H1 (cell line): ENCODE data around the gene GNG13. TPM values are rescaled to one million over a fixed set of nuclear protein-coding genes. Genes with fewer than 3 reads are reported as not detected.
A peak's percentile ranks its signal among the peaks of the same experiment; 100 is the strongest.

Experiments
- CTCF ChIA-PET: fragments of 300-600 bp; sonication (Branson Sonifier 250); formaldehyde crosslinking; loops from one replicate; lab custom pipeline; 2021; ENCODE audit not compliant: partially characterized antibody; lab: Charles Lee
- POLR2A ChIA-PET: fragments of 300-600 bp; sonication (Branson Sonifier 250); formaldehyde crosslinking; loops from one replicate; lab custom pipeline; 2021; ENCODE audit warnings: inconsistent platforms; ENCODE audit not compliant: partially characterized antibody; lab: Charles Lee
- DNase-seq, 2 experiments: peaks; one replicate each; pipeline versions ENCODE4 v3.0.0 to v3.0.0-alpha.2; 2010 to 2022; ENCODE audit warnings: low spot score in 2 of 2, low read depth in 1 of 2, mixed read lengths in 1 of 2
- FAIRE-seq: peaks from 2 replicates; lab custom pipeline; 2011; peaks lifted over from hg19 to GRCh38; lab: Jason Lieb, UNC
- H2AFZ ChIP-seq: 2 replicates; pipeline ENCODE4 v1.8.1; 2012; ENCODE audit warnings: low read length, inconsistent platforms
- H2AK5ac ChIP-seq: 2 replicates; pipeline ENCODE4 v1.6.1; 2013; ENCODE audit warnings: low read depth, low read length
- H2BK120ac ChIP-seq: replicated peaks from 2 replicates; pipeline ENCODE3; 2013; ENCODE audit warnings: low read depth, low read length, inconsistent platforms
- H2BK12ac ChIP-seq: 2 replicates; pipeline ENCODE4 v1.6.1; 2013; ENCODE audit warnings: low read depth, low read length
- H2BK15ac ChIP-seq: 2 replicates; pipeline ENCODE4 v1.6.1; 2013; ENCODE audit warnings: low read length
- H2BK20ac ChIP-seq: 2 replicates; pipeline ENCODE4 v1.6.1; 2013; ENCODE audit warnings: low read length
- H2BK5ac ChIP-seq: 2 replicates; pipeline ENCODE4 v1.6.1; 2013; ENCODE audit warnings: low read depth, low read length
- H3K14ac ChIP-seq: 2 replicates; pipeline ENCODE4 v1.6.1; 2013; ENCODE audit warnings: inconsistent platforms; ENCODE audit not compliant: insufficient read length
- H3K18ac ChIP-seq: 2 replicates; pipeline ENCODE4 v1.6.1; 2013; ENCODE audit warnings: low read length; ENCODE audit errors: extremely low read depth
- H3K23ac ChIP-seq: 2 replicates; pipeline ENCODE4 v1.6.1; 2013; ENCODE audit warnings: inconsistent platforms; ENCODE audit not compliant: insufficient read length
- H3K23me2 ChIP-seq: 2 replicates; pipeline ENCODE4 v1.6.1; 2013; ENCODE audit warnings: low read depth, low read length
- H3K27ac ChIP-seq: 2 replicates; pipeline ENCODE4 v1.6.1; 2011; ENCODE audit warnings: low read depth, low read length, inconsistent platforms
- H3K27me3 ChIP-seq, 4 experiments: replicated peaks in 1 of 4; 1 replicate in 1 of 4; 2 replicates in 3 of 4; pipeline versions ENCODE4 v1.6.1 to v1.8.1; 2011 to 2013; ENCODE audit warnings: low read length in 3 of 4, mild to moderate bottlenecking in 3 of 4, inconsistent platforms in 2 of 4, mixed read lengths in 2 of 4, moderate library complexity in 1 of 4; ENCODE audit not compliant: control insufficient read depth in 3 of 4, insufficient read depth in 3 of 4; ENCODE audit errors: extremely low read depth in 1 of 4
- H3K36me3 ChIP-seq, 4 experiments: 2 replicates each; pipeline versions ENCODE4 v1.6.1 to v1.8.1; 2011 to 2013; ENCODE audit warnings: mild to moderate bottlenecking in 4 of 4, low read length in 3 of 4, moderate library complexity in 2 of 4, control low read depth in 1 of 4, inconsistent platforms in 1 of 4; ENCODE audit not compliant: insufficient read depth in 4 of 4, control insufficient read depth in 2 of 4
- H3K4ac ChIP-seq: replicated peaks from 2 replicates; pipeline ENCODE3; 2013; ENCODE audit warnings: low read length, low read depth, mixed read lengths, inconsistent platforms; ENCODE audit not compliant: insufficient read length
- H3K4me1 ChIP-seq, 4 experiments: replicated peaks in 1 of 4; 1 replicate in 1 of 4; 2 replicates in 3 of 4; pipeline versions ENCODE4 v1.6.1 to v1.8.1; 2011 to 2013; ENCODE audit warnings: low read length in 3 of 4, inconsistent platforms in 2 of 4, mixed read lengths in 1 of 4; ENCODE audit not compliant: insufficient read depth in 4 of 4, control insufficient read depth in 3 of 4
- H3K4me2 ChIP-seq, 2 experiments: 2 replicates each; pipeline versions ENCODE4 v1.6.1 to v1.8.1; 2011 to 2013; ENCODE audit warnings: low read depth in 2 of 2, low read length in 2 of 2, control low read depth in 1 of 2, inconsistent platforms in 1 of 2, mild to moderate bottlenecking in 1 of 2; ENCODE audit not compliant: insufficient read depth in 1 of 2
- H3K4me3 ChIP-seq, 4 experiments: fragments of 200-600, 300-600 bp in 1 of 4; sonication (generic), shearing (Covaris generic), sonication (Bioruptor Twin) in 1 of 4; 2 replicates each; pipeline versions ENCODE4 v1.5.1 to v1.8.1; 2011 to 2016; ENCODE audit warnings: low read length in 4 of 4, low read depth in 3 of 4, control low read depth in 2 of 4, inconsistent platforms in 2 of 4, mild to moderate bottlenecking in 2 of 4, mixed read lengths in 1 of 4, moderate library complexity in 1 of 4; ENCODE audit not compliant: insufficient read depth in 2 of 4; ENCODE audit errors: extremely low read depth in 1 of 4
- H3K56ac ChIP-seq: replicated peaks from 2 replicates; pipeline ENCODE3; 2013; ENCODE audit warnings: low read depth, mild to moderate bottlenecking, mixed read lengths, low read length, inconsistent platforms; ENCODE audit not compliant: insufficient read length
- H3K79me1 ChIP-seq: 2 replicates; pipeline ENCODE4 v1.6.1; 2013; ENCODE audit warnings: low read depth, low read length, control low read depth
- H3K79me2 ChIP-seq, 2 experiments: 2 replicates each; pipeline versions ENCODE4 v1.6.1 to v1.8.1; 2012 to 2013; ENCODE audit warnings: low read length in 2 of 2, mild to moderate bottlenecking in 2 of 2, inconsistent platforms in 1 of 2; ENCODE audit not compliant: insufficient read depth in 2 of 2, control insufficient read depth in 1 of 2
- H3K9ac ChIP-seq, 4 experiments: replicated peaks in 1 of 4; 1 replicate in 1 of 4; 2 replicates in 3 of 4; pipeline versions ENCODE4 v1.6.1 to v1.8.1; 2011 to 2013; ENCODE audit warnings: low read depth in 3 of 4, low read length in 3 of 4, control low read depth in 2 of 4, mild to moderate bottlenecking in 2 of 4, moderate library complexity in 2 of 4, inconsistent platforms in 1 of 4; ENCODE audit errors: extremely low read depth in 1 of 4
- H3K9me3 ChIP-seq, 2 experiments: 2 replicates each; pipeline versions ENCODE4 v1.6.1 to v1.8.1; 2012 to 2013; ENCODE audit warnings: mild to moderate bottlenecking in 2 of 2, moderate library complexity in 2 of 2, control low read depth in 1 of 2, inconsistent platforms in 1 of 2, low read depth in 1 of 2, low read length in 1 of 2, mixed read lengths in 1 of 2; ENCODE audit not compliant: insufficient read depth in 2 of 2
- H4K20me1 ChIP-seq, 2 experiments: replicated peaks in 1 of 2; 2 replicates each; pipeline versions ENCODE3 to v1.8.1; 2011 to 2013; ENCODE audit warnings: inconsistent platforms in 2 of 2, low read length in 2 of 2, mild to moderate bottlenecking in 1 of 2; ENCODE audit not compliant: insufficient read depth in 2 of 2, control insufficient read depth in 1 of 2
- H4K5ac ChIP-seq: 2 replicates; pipeline ENCODE4 v1.6.1; 2013; ENCODE audit warnings: low read length, low read depth, mixed read lengths, inconsistent platforms; ENCODE audit not compliant: insufficient read length
- H4K8ac ChIP-seq: 2 replicates; pipeline ENCODE4 v1.8.0; 2013; ENCODE audit warnings: mild to moderate bottlenecking, moderate library complexity, low read length, inconsistent platforms; ENCODE audit not compliant: insufficient read depth; ENCODE audit errors: extremely low read depth
- H4K91ac ChIP-seq: replicated peaks from 2 replicates; pipeline ENCODE3; 2013; ENCODE audit warnings: low read length, mixed read lengths, inconsistent platforms; ENCODE audit not compliant: insufficient read length
- ASH2L ChIP-seq: fragments of 200-600, 300-600 bp; sonication (generic); IDR thresholded peaks from one replicate; pipeline ENCODE4 v1.7.1; 2017; ENCODE audit warnings: low read length
- JUN ChIP-seq: IDR thresholded peaks from 2 replicates; pipeline ENCODE4 v1.6.1; 2011; ENCODE audit warnings: low read depth, mild to moderate bottlenecking, improper control_type of control experiment, low read length
- RXRA ChIP-seq: IDR thresholded peaks from 2 replicates; pipeline ENCODE4 v1.6.1; 2011; ENCODE audit warnings: low read depth, mild to moderate bottlenecking, low read length, moderate library complexity; ENCODE audit not compliant: insufficient read depth
- SP4 ChIP-seq: IDR thresholded peaks from 2 replicates; pipeline ENCODE4 v1.6.1; 2012; ENCODE audit warnings: low read length, inconsistent platforms
- WGBS, 2 experiments: shearing (Covaris generic) in 1 of 2; methylation state at CpG; one replicate each; pipeline versions ENCODE4 v1.1.6 to v1.1.7; 2013 to 2015; ENCODE audit warnings: low lambda C conversion rate in 2 of 2, mixed read lengths in 2 of 2, inconsistent platforms in 1 of 2, low coverage in 1 of 2, missing lambda C conversion rate in 1 of 2; ENCODE audit not compliant: insufficient replicate concordance in 2 of 2, insufficient coverage in 1 of 2, insufficient read length in 1 of 2; ENCODE audit errors: extremely low coverage in 1 of 2, missing lambda C conversion rate in 1 of 2; 5-methylcytosine and 5-hydroxymethylcytosine counted together
- polyA plus RNA-seq, 7 experiments: library from polyadenylated mRNA; depleted of rRNA in 3 of 7; stranded (reverse) in 5 of 7; unstranded in 2 of 7; fragments of >200 nt in 5 of 7; fragments of 200-250 nt in 2 of 7; gene quantifications; 1 replicate in 5 of 7; 2 replicates in 1 of 7; 4 replicates in 1 of 7; pipeline versions ENCODE4 v1.2.1 to v1.2.3, GENCODE V29; 2011 to 2013; ENCODE audit warnings: missing spikeins in 2 of 7, mixed read lengths in 2 of 7
- total RNA-seq: library from RNA; stranded (reverse); fragmentation: NEBNext Ultra II Directional; extraction: Animal tissue kit (Norgen Biotek cat#: 25700); gene quantifications from 2 replicates; pipeline ENCODE4 v1.2.1, GENCODE V29; 2021
- TF ChIP-seq, protein P1 (sequence below): IDR thresholded peaks from 2 replicates; pipeline ENCODE4 v1.6.1; 2011; ENCODE audit warnings: low read length, improper control_type of control experiment

GNG13 gene
- total and polyA plus RNA-seq, 2 of the 8 experiments (the other 6 are each of a cell fraction or from before 2014, with no cell fraction given), result not detected

DNA sequence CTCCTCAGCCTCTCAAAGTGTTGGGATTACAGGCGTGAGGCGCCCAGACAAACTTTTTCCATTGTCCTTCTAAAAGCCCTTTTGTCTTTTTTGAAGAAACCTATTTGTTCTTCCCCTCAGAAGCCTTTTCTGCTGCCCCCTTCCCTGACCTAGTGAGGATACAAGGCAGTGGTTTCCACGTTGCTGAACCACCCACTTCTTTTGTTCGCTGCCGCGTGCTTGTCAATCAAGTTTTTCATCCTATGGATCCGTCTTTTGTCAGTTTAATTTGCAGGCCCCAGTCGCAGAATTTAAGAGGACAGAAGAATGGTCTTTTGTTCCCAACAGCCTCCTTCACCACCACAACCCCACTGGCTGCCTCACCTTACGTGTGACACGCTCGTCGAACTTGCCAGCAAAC lies 20.2 kb upstream of the GNG13 start:
- no peak overlapping the region for H3K56ac ChIP-seq
- peak overlapping the region; percentile 73 for H4K91ac ChIP-seq
- H3K79me1 ChIP-seq, result no peaks in the 10 kb centered on the region
- no peak overlapping the region for H2BK5ac ChIP-seq
- no peak overlapping the region for H3K9ac ChIP-seq
- 0 out of 7 replicates have a peak, but pooled peaks cover 0 to 2% (median 0%) of the 10 kb centered on the region in 4 experiments for H3K27me3 ChIP-seq
- ChIA-PET POLR2A (no interaction called here), CTCF (interaction anchor here (0.9 kb wide), 1 partner anchor 234 kb away, joined by 3 read pairs; no protein-coding TSS in a partner anchor)
- DNase-seq, result no peak
- H3K4me3 ChIP-seq, result no peak overlapping the region
- no peaks in the 10 kb centered on the region for H3K23me2 ChIP-seq
- H2BK20ac ChIP-seq, result no peak overlapping the region
- H2AK5ac ChIP-seq, result no peak overlapping the region
- H2BK120ac ChIP-seq, result peak overlapping the region; percentile 33
- H4K20me1 ChIP-seq, result peaks cover 0 to 6% of the 10 kb centered on the region in 2 experiments
- peak overlapping the region; percentile 21 for H4K5ac ChIP-seq
- H3K36me3 ChIP-seq, result no peaks in the 10 kb centered on the region
- no peak overlapping the region for H3K27ac ChIP-seq
- no peak overlapping the region for H3K18ac ChIP-seq
- peak overlapping the region; percentile 62; the same call in 1 of the 2 replicates for H4K8ac ChIP-seq
- TF ChIP-seq ASH2L (no peak), JUN (no peak), SP4 (no peak), RXRA (no peak)
- TF ChIP-seq, protein P1, sequence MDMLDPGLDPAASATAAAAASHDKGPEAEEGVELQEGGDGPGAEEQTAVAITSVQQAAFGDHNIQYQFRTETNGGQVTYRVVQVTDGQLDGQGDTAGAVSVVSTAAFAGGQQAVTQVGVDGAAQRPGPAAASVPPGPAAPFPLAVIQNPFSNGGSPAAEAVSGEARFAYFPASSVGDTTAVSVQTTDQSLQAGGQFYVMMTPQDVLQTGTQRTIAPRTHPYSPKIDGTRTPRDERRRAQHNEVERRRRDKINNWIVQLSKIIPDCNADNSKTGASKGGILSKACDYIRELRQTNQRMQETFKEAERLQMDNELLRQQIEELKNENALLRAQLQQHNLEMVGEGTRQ, result no peak
- TF ChIP-seq, all 59 proteins: peak for 0
- Histone ChIP-seq H3K23ac (no peak overlapping the region), H3K4me1 (peaks cover 0 to 14% (median 0%) of the 10 kb centered on the region in 4 experiments; a peak in 2 of 7 replicates), H2BK15ac (no peak overlapping the region), H2BK12ac (no peak overlapping the region), H3K79me2 (no peaks in the 10 kb centered on the region), H3K9me3 (peaks cover 4 to 16% of the 10 kb centered on the region in 2 experiments; a peak in 3 of 4 replicates), H2AFZ (no peak overlapping the region), H3K14ac (no peak overlapping the region), H3K4ac (no peak overlapping the region), H3K4me2 (no peak overlapping the region; a peak in 1 of 4 replicates)
- WGBS, 2 experiments, result 75% methylated on average over 12 of the region's 12 CpGs; no CpG with 5 or more reads in 1 of the 2 experiments
- FAIRE-seq, result no peak
